ENCODE measurements around the gene CASQ2. TPM values are rescaled to one million over a fixed set of nuclear protein-coding genes. Genes with fewer than 3 reads are reported as not detected.

The CASQ2 gene
- polyA plus RNA-seq, 1 donor from 2014 or later: not detected

- Histone ChIP-seq H3K9ac (ENCODE audit: low read length) (no peak overlapping the region), H2AFZ (ENCODE audit: low read depth, low read length) (no peak overlapping the region), H3K9me3 (ENCODE audit: low read length) (no peaks in the 10 kb centered on the region), H3K4me2 (ENCODE audit: low read length) (no peak overlapping the region), H3F3A (ENCODE audit: insufficient read depth, low read length, poor library complexity, severe bottlenecking) (no peaks in the 10 kb centered on the region), H3K27me3 (ENCODE audit: insufficient read depth, low read depth, low read length) (no peaks in the 10 kb centered on the region), H3K4me3 (ENCODE audit: low read length) (no peak overlapping the region), H3K9me2 (ENCODE audit: insufficient read depth, low read length) (no peaks in the 10 kb centered on the region), H3K36me3 (ENCODE audit: insufficient read depth, low read length) (no peaks in the 10 kb centered on the region), H4K20me1 (ENCODE audit: insufficient read depth) (no peaks in the 10 kb centered on the region), H3K79me2 (replicated peaks; ENCODE audit: insufficient read depth, low read length) (no peaks in the 10 kb centered on the region), H3K27ac (ENCODE audit: low read length) (no peak overlapping the region)
- TF ChIP-seq EP300 (conservative IDR thresholded peaks at IDR 0.05; ENCODE audit: poor library complexity, severe bottlenecking): no peak
- no peak for TF ChIP-seq EZH2 (IDR thresholded peaks at IDR 0.05; ENCODE audit: borderline replicate concordance, insufficient read depth, low read length, poor library complexity, severe bottlenecking)
- TF ChIP-seq SMC3 (conservative IDR thresholded peaks at IDR 0.05; ENCODE audit: poor library complexity): no peak
- no peak for TF ChIP-seq POLR2AphosphoS5 (IDR thresholded peaks at IDR 0.05)
- no peak for TF ChIP-seq TAF1 (IDR thresholded peaks at IDR 0.05; ENCODE audit: low read depth)
- no peak for TF ChIP-seq RAD21 (conservative IDR thresholded peaks at IDR 0.05)
- TF ChIP-seq MXI1 (conservative IDR thresholded peaks at IDR 0.05; ENCODE audit: poor library complexity, severe bottlenecking): no peak
- TF ChIP-seq CTCF (IDR thresholded peaks at IDR 0.05; ENCODE audit: poor library complexity, severe bottlenecking): no peak
- TF ChIP-seq REST (IDR thresholded peaks at IDR 0.05; ENCODE audit: borderline replicate concordance): no peak
These were observed 65.6 kb downstream of the CASQ2 start for GRCh38 chr1:115702959-115703358.

- no peak overlapping the region for H3K9ac ChIP-seq (ENCODE audit: low read length)
- no peak overlapping the region for H3K4me2 ChIP-seq (ENCODE audit: low read length)
- no peak for TF ChIP-seq MXI1 (conservative IDR thresholded peaks at IDR 0.05; ENCODE audit: poor library complexity, severe bottlenecking)
- no peak overlapping the region for H2AFZ ChIP-seq (ENCODE audit: low read depth, low read length)
- no peaks in the 10 kb centered on the region for H3K9me3 ChIP-seq (ENCODE audit: low read length)
- no peaks in the 10 kb centered on the region for H3K9me2 ChIP-seq (ENCODE audit: insufficient read depth, low read length)
- H3K36me3 ChIP-seq (ENCODE audit: insufficient read depth, low read length): no peaks in the 10 kb centered on the region
- no peaks in the 10 kb centered on the region for H4K20me1 ChIP-seq (ENCODE audit: insufficient read depth)
- H3K79me2 ChIP-seq (replicated peaks; ENCODE audit: insufficient read depth, low read length): no peaks in the 10 kb centered on the region
- H3F3A ChIP-seq (ENCODE audit: insufficient read depth, low read length, poor library complexity, severe bottlenecking): no peaks in the 10 kb centered on the region
- no peak overlapping the region for H3K27ac ChIP-seq (ENCODE audit: low read length)
- no peak overlapping the region for H3K4me3 ChIP-seq (ENCODE audit: low read length)
- H3K27me3 ChIP-seq (ENCODE audit: insufficient read depth, low read depth, low read length): no peaks in the 10 kb centered on the region
These were observed 67.4 kb downstream of the CASQ2 start for GRCh38 chr1:115701090-115701489.

GRCh38 chr1:115697619-115698018 lies 70.9 kb downstream of the CASQ2 start:
- H3K9me2 ChIP-seq (ENCODE audit: insufficient read depth, low read length): no peaks in the 10 kb centered on the region
- no peaks in the 10 kb centered on the region for H3K27me3 ChIP-seq (ENCODE audit: insufficient read depth, low read depth, low read length)
- H3K79me2 ChIP-seq (replicated peaks; ENCODE audit: insufficient read depth, low read length): no peaks in the 10 kb centered on the region
- no peaks in the 10 kb centered on the region for H3K36me3 ChIP-seq (ENCODE audit: insufficient read depth, low read length)
- H3K4me2 ChIP-seq (ENCODE audit: low read length): no peak overlapping the region
- no peaks in the 10 kb centered on the region for H3F3A ChIP-seq (ENCODE audit: insufficient read depth, low read length, poor library complexity, severe bottlenecking)
- H3K9me3 ChIP-seq (ENCODE audit: low read length): no peaks in the 10 kb centered on the region
- H3K27ac ChIP-seq (ENCODE audit: low read length): no peak overlapping the region
- no peaks in the 10 kb centered on the region for H4K20me1 ChIP-seq (ENCODE audit: insufficient read depth)
- no peak for TF ChIP-seq EP300 (conservative IDR thresholded peaks at IDR 0.05; ENCODE audit: poor library complexity, severe bottlenecking)
- no peak for TF ChIP-seq TAF1 (IDR thresholded peaks at IDR 0.05; ENCODE audit: low read depth)
- TF ChIP-seq MXI1 (conservative IDR thresholded peaks at IDR 0.05; ENCODE audit: poor library complexity, severe bottlenecking): no peak
- TF ChIP-seq POLR2AphosphoS5 (IDR thresholded peaks at IDR 0.05): no peak
- no peak for TF ChIP-seq REST (IDR thresholded peaks at IDR 0.05; ENCODE audit: borderline replicate concordance)
- no peak for TF ChIP-seq EZH2 (IDR thresholded peaks at IDR 0.05; ENCODE audit: borderline replicate concordance, insufficient read depth, low read length, poor library complexity, severe bottlenecking)
- no peak for TF ChIP-seq CTCF (IDR thresholded peaks at IDR 0.05; ENCODE audit: poor library complexity, severe bottlenecking)
- TF ChIP-seq RAD21 (conservative IDR thresholded peaks at IDR 0.05): no peak
- TF ChIP-seq SMC3 (conservative IDR thresholded peaks at IDR 0.05; ENCODE audit: poor library complexity): no peak
- H3K4me3 ChIP-seq (ENCODE audit: low read length): no peak overlapping the region
- no peak overlapping the region for H3K9ac ChIP-seq (ENCODE audit: low read length)
- H2AFZ ChIP-seq (ENCODE audit: low read depth, low read length): no peak overlapping the region

Measured in neural cell (in vitro differentiated cells).